Measurements from ENCODE around the gene INO80. TPM values are rescaled to one million over a fixed set of nuclear protein-coding genes. Genes with fewer than 3 reads are reported as not detected.

Gene INO80
- total RNA-seq (55.7 and 57.8 TPM in 2 replicates), polyA plus RNA-seq (14.7 and 16.3 TPM in 2 replicates), polyA minus RNA-seq (27.8 and 33.9 TPM in 2 replicates)
- total RNA-seq (2013) = 33.9 TPM

GRCh38 chr15:41116116-41116961 lies at the start of gene INO80:
Gene INO80 (minus strand): TSS chr15:41116280. CDS start chr15:41096310, 19,970 bp downstream.
- Histone ChIP-seq H2AFZ (ENCODE audit: insufficient read depth, low read depth, low read length, poor library complexity, severe bottlenecking) (peak within 1 kb of the TSS; percentile 90), H4K20me1 (ENCODE audit: control insufficient read depth, insufficient read depth, low read length, poor library complexity, severe bottlenecking) (no peaks in the 10 kb centered on the region), H3K27ac (ENCODE audit: low read length in 2 of 2) (peak within 1 kb of the TSS; percentile 93), H3K4me1 (ENCODE audit: control insufficient read depth in 2 of 2, insufficient read depth in 2 of 2, low read length in 2 of 2) (peaks cover 16 to 17% of the 10 kb centered on the region in 2 donors), H3K9ac (ENCODE audit: low read length) (peak within 1 kb of the TSS; percentile 81), H3K9me3 (ENCODE audit: control extremely low read depth in 1 of 3, control insufficient read depth in 2 of 3, insufficient read depth in 1 of 3, low read length in 2 of 3) (no peaks in the 10 kb centered on the region), H3K36me3 (replicated peaks in 1 of 2; ENCODE audit: control extremely low read depth in 1 of 2, control insufficient read depth in 1 of 2, extremely low read depth in 1 of 2, insufficient read depth in 2 of 2, low read length in 1 of 2) (no peaks in the 10 kb centered on the region), H3K27me3 (replicated peaks in 1 of 4; ENCODE audit: control extremely low read depth in 1 of 4, control insufficient read depth in 3 of 4, insufficient read depth in 4 of 4, low read length in 3 of 4) (no peaks in the 10 kb centered on the region), H3K4me3 (ENCODE audit: control extremely low read depth in 1 of 5, extremely low read depth in 1 of 5, insufficient read depth in 1 of 5, low read depth in 2 of 5, low read length in 4 of 5) (peak within 1 kb of the TSS; percentile 73 to 92 (median 80)), H3K79me2 (ENCODE audit: control insufficient read depth, insufficient read depth, low read length) (peaks cover 39% of the 10 kb centered on the region), H3K4me2 (replicated peaks; ENCODE audit: low read depth, low read length, poor library complexity, severe bottlenecking) (peak within 1 kb of the TSS; percentile 71)
- ChIA-PET POLR2A (interaction anchor here (0.6 to 1.8 kb wide), 4 partner anchors 163 to 428 kb away, joined by 3 to 13 read pairs (median 4); partner anchors contain the start of genes CHAC1, NUSAP1, OIP5 and RPAP1), CTCF (interaction anchor here (0.6 to 1.4 kb wide), 3 partner anchors 68 to 258 kb away, joined by 4 read pairs; no protein-coding TSS in a partner anchor)
- DNase-seq = peak; percentile 98
- no peak for TF ChIP-seq EZH2 (IDR thresholded peaks at IDR 0.05; ENCODE audit: borderline replicate concordance, insufficient read depth, low read depth, low read length, poor library complexity, severe bottlenecking)
- no peak for TF ChIP-seq CTCF (IDR thresholded peaks at IDR 0.05)
- ATAC-seq (ENCODE audit: low read depth) = peak; percentile 66
- Mint-ChIP-seq H3K27me3 (no peaks in the 10 kb centered on the region), H3K4me3 (peak within 1 kb of the TSS; percentile 100), H3K9me3 (ENCODE audit: insufficient read depth) (no peaks in the 10 kb centered on the region), H3K27ac (peak within 1 kb of the TSS; percentile 100), H3K4me1 (peaks cover 26% of the 10 kb centered on the region)
- 1% methylated on average over 60 of the region's 64 CpGs for WGBS (ENCODE audit: insufficient coverage)
- intact Hi-C loops (cut with micrococcal nuclease) = loop anchor here (1.0 to 10.0 kb wide), 9 partner anchors 30 to 1461 kb away; partner anchors contain the start of genes CCDC32, CHAC1, KNL1 and MAPKBP1

- no peaks in the 10 kb centered on the region for H3K9me3 Mint-ChIP-seq (ENCODE audit: insufficient read depth)
- Histone ChIP-seq H3K36me3 (replicated peaks in 1 of 2; ENCODE audit: control extremely low read depth in 1 of 2, control insufficient read depth in 1 of 2, extremely low read depth in 1 of 2, insufficient read depth in 2 of 2, low read length in 1 of 2) (no peaks in the 10 kb centered on the region), H3K27me3 (replicated peaks in 1 of 4; ENCODE audit: control extremely low read depth in 1 of 4, control insufficient read depth in 3 of 4, insufficient read depth in 4 of 4, low read length in 3 of 4) (peaks cover 0 to 2% (median 0%) of the 10 kb centered on the region in 4 experiments), H2AFZ (ENCODE audit: insufficient read depth, low read depth, low read length, poor library complexity, severe bottlenecking) (no peak overlapping the region), H3K9ac (ENCODE audit: low read length) (no peak overlapping the region), H3K79me2 (ENCODE audit: control insufficient read depth, insufficient read depth, low read length) (no peaks in the 10 kb centered on the region), H3K27ac (ENCODE audit: low read length in 2 of 2) (no peak overlapping the region), H3K4me2 (replicated peaks; ENCODE audit: low read depth, low read length, poor library complexity, severe bottlenecking) (no peak overlapping the region), H3K9me3 (ENCODE audit: control extremely low read depth in 1 of 3, control insufficient read depth in 2 of 3, insufficient read depth in 1 of 3, low read length in 2 of 3) (no peaks in the 10 kb centered on the region), H3K4me3 (ENCODE audit: control extremely low read depth in 1 of 5, extremely low read depth in 1 of 5, insufficient read depth in 1 of 5, low read depth in 2 of 5, low read length in 4 of 5) (no peak overlapping the region), H3K4me1 (ENCODE audit: control insufficient read depth in 2 of 2, insufficient read depth in 2 of 2, low read length in 2 of 2) (no peaks in the 10 kb centered on the region), H4K20me1 (ENCODE audit: control insufficient read depth, insufficient read depth, low read length, poor library complexity, severe bottlenecking) (no peaks in the 10 kb centered on the region)
- no peak overlapping the region for H3K27ac Mint-ChIP-seq
- ATAC-seq (ENCODE audit: low read depth) = no peak
- intact Hi-C loops (cut with micrococcal nuclease) = no loop called here
- no peak for DNase-seq
- no peaks in the 10 kb centered on the region for H3K4me1 Mint-ChIP-seq
- no peak overlapping the region for H3K4me3 Mint-ChIP-seq
- TF ChIP-seq CTCF (IDR thresholded peaks at IDR 0.05) = no peak
- ChIA-PET POLR2A (no interaction called here), CTCF (no interaction called here)
- H3K27me3 Mint-ChIP-seq = peaks cover 7% of the 10 kb centered on the region
- WGBS (ENCODE audit: insufficient coverage) = no CpG with 5 or more reads among the region's 1 CpG
Measured at GRCh38 chr15:41161736-41162135, 45.7 kb upstream of the INO80 start.

Data from B cell (primary cell).